Measurements from ENCODE around the gene TTC3.

DNA sequence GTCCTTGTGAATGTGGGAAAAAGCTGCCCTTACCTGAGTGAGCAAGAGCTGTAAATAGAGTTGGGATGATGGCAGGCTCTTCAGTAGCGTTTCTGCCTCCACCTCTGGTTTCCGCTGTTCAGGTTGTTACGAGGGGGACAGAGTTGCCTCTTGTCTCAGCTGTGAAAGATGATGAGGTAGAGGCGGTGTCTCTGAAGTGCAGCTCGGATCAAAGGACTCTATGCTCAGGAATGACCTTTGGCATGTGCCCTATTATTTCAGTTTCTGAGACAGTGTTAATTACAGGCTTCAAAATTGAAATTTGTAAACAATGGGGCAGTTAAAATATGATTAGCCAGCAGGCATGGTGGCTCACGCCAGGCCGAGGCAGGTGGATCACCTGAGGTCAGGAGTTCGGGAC, 123.8 kb downstream of the TTC3 start:
- TF ChIP-seq POLR2A (IDR thresholded peaks at IDR 0.05; ENCODE audit: low read depth, low read length) (no peak), TAF1 (IDR thresholded peaks at IDR 0.05; ENCODE audit: low read depth, low read length) (no peak), SPI1 (IDR thresholded peaks at IDR 0.05; ENCODE audit: low read depth, low read length) (no peak), POLR2AphosphoS5 (IDR thresholded peaks at IDR 0.05; ENCODE audit: low read depth, low read length) (no peak), PAX5 (IDR thresholded peaks at IDR 0.05; ENCODE audit: insufficient read depth, low read length, severe bottlenecking) (no peak)

Measured in GM12891 (cell line).